Left kidney (tissue), 2 donors: ENCODE data around the gene POU3F3. TPM values are rescaled to one million over a fixed set of nuclear protein-coding genes. Genes with fewer than 3 reads are reported as not detected.

Source experiments
- DNase-seq: peaks from one replicate; pipeline ENCODE4 v3.0.0-alpha.2; 2013
- polyA plus RNA-seq: library from polyadenylated mRNA; unstranded; fragments of 120-200 nt; gene quantifications from one replicate; pipeline ENCODE4 v1.2.1, GENCODE V29; 2013; ENCODE audit not compliant: insufficient read length

The POU3F3 gene
- polyA plus RNA-seq, 1 donor = 83.8 TPM

- peak; percentile 24 for DNase-seq
These were observed 5.4 kb downstream of the POU3F3 start for GRCh38 chr2:104859291-104859765.

DNA sequence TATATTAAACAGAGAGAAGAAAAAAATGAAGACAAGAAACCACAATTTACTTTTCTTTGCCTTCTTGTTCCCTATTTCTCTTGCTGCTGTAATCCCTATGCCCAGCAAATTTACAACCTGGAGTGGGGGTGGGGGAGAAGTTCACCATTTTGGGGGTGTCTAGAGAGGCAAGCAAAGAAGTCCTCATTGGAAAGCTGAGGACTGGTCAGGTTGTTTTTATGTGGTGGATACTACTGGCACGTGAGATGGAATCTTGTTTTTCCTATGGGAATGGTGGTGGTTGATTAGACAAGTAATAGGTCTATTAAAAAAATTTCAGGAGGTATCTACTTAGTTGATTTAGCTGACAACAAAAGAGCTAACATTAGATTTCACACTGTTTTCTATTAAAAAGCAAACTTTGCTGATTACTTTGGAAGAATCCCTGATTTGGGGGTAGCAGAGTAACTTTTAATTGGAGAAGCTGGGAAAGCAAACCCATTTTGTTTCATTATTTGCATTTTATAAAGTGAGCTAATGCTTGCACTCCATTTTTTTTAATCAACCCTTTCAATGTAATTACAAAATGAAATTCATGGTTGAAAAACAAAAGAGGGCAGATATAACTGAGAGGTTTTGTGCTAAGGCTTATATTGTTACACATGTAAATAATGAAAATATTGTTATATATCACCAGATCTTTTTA lies 6.0 kb downstream of the POU3F3 start:
- peak; percentile 25 for DNase-seq

DNA sequence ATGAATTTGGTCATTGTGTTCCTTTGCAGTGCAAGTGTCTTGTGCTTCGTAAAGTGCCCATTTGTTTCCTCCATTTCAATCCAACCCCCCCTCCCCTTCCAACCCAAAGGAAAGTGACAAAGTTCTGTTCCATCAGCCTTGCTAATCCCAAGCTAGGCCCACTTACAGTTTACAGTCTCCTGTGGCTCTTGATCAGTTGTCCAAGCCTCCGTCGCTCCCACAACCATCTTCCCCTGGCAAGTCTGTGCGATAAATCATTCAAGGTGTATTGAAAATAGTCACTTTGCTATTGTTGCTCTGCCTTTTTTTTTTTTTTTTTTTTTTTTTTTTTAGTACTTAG lies 6.5 kb downstream of the POU3F3 start:
- no peak for DNase-seq

GRCh38 chr2:104861351-104862057 lies 7.6 kb downstream of the POU3F3 start:
- no peak for DNase-seq

DNA sequence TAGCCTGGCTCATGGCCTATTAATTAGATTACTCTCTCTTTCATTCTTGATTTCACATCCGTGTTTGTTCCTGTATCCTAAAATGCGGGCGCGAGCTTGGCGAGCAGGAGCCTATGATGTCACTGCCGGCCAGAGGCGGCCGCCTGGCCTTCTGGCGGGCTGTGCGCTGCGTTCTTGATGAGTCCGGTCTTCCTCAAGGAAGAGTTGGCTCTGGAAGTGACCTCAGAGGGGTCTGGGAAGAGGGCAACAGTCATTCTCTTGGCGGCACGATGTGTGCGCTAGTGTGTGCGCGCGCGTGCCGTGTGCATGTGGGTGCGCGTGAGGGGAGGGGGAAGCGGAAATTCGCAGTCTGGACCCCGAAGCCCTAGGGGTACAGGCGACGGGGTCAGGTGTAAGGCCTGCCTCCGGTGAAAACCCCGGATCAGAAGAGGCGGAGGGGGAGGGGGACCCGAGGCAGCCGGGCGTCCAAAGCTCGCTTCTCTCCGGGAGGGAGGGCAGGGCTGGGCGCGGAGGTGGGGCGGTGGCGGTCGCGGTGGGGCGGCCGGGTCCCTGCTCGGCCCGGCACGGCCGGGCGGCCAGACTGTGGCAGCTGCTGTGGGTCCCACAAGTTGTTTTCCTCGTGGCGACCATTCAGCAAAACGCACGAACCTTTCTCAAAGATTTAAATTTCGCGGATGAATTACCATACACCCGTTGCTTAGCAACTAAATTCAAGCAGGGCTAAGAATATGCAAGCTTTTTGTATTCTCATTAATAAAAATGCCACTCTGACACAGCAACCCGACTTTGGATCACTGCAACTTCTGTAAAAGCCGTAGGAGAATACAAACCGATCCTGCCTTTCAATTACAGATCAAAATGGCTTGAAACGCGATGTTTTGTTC lies 8.4 kb downstream of the POU3F3 start:
- peak; percentile 49 for DNase-seq

DNA sequence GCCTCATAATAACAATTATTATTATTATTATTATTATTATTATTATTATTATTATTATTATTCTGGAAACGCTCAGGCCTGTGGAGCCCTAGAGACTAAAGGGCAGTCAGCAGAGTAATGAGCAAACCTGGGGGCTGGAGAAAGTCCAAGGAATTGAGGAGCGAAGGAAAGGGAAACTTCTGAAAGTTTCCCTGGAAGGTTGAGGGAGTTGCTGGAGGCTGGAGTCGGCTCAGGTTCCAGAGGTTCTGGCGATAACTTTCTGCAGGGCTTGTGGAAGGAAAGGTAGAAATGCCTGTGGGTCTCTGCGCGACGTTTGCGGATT lies 9.2 kb downstream of the POU3F3 start:
- DNase-seq = peak; percentile 6

- peak; percentile 15 for DNase-seq
These were observed 9.8 kb downstream of the POU3F3 start for GRCh38 chr2:104863468-104864279.

- DNase-seq = peak; percentile 11
These were observed 10.6 kb downstream of the POU3F3 start for GRCh38 chr2:104864280-104865095.

GRCh38 chr2:104865096-104865470 lies 11.2 kb downstream of the POU3F3 start:
- peak; percentile 11 for DNase-seq

GRCh38 chr2:104866122-104866864 lies 12.4 kb downstream of the POU3F3 start:
- DNase-seq = no peak

- peak; percentile 17 for DNase-seq
These were observed 13.2 kb downstream of the POU3F3 start for GRCh38 chr2:104866883-104867812.

DNA sequence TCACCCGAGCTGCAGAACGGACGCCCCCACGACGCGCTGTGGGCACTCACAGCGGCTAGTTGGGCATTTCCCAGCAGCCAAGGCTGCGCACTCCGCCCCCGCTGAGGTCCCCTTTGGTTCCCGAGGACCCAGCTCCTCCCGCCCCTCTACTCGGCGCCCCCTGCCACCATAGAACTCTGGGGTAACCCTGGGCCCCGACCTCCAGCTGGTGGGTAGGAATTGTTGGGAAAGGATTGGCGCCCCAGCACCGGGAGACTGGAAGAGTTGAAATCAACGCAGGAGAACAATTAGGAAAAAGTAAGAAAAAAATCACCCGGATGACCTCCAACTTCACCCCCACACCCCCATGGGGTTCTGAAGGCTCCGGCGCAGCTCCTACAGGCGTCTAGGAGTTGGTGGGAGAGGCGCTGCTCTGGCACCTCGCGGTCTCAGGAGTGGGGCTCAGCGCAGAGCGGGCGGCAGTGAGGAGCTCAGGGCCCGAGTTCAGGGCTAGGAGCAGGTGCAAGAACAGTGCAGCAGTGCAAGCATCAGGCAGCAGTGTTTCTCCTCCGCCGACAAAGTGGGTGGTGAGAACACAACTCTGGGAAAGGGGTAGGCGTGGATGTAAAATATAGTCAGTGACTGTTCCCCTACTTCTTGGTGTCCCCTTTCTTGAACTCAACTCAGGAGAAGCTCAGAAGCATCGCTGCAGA lies 14.0 kb downstream of the POU3F3 start:
- DNase-seq = peak; percentile 2

DNA sequence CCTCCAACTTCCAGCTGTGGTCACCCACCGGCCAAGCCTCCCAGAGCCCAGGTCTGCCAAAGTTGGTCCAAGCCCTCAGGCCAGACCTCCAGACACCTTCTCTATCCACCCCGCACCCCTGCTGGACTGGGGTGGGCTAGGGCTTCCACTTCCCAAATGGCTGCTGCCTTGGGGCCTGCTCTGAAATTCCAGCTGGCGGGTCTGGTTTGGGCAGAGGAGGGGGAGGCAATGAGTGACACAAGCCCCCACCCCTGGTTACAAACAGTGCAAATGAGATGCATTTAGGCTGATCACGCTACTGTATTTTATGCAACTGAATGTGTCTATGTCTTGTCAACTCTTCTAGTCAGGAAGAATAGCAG lies 14.6 kb downstream of the POU3F3 start:
- DNase-seq = no peak

- DNase-seq = peak; percentile 21
These were observed 16.4 kb downstream of the POU3F3 start for GRCh38 chr2:104870100-104870975.

GRCh38 chr2:104871649-104871971 lies 17.7 kb downstream of the POU3F3 start:
- peak; percentile 26 for DNase-seq

DNA sequence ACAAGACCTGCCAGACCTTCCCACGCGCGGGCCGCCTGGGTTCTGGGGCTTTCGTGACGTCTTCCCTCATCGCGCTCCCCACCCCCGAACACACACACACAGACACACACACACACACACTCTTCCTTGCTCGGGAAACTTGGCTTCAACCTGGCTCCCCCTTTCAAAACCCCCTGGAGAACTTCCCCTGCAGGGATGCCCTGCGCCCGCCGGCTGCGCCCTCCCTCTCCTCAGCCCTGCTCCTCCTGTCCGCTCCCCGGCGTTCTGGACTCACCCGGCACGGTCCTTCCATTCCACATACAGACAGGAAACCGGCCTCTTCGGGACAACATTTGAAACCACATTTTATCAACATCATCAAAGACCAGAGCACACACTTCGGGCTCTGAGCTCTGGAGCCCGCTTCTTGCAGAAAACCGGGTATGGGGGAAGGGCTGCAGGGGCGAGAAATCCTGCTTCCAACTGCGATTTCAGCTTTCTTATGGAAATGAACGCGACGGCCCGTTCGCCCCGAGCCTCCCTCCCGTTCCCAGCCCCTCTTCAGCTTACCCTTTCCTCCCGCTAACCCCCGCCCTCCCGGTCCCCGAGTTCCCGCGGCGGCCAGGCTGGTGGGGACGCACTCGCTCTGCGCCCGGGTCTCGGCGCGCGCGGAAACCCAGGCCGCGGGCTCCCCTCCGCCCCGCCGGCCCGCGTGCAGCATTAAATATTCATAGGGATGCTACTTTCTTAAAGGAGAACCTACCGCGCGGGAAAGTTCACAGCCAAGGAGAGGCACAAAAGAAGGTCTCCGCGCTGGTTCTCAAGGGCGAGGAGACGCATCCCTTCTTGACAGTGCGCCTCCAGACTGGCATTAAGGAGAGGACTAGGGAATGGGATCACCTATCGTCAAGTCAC lies 18.3 kb downstream of the POU3F3 start:
- peak; percentile 21 for DNase-seq
